LNCaP clone FGC (cell line): ENCODE measurements around the gene BMX.
A peak's percentile ranks its signal among the peaks of the same experiment; 100 is the strongest.

Experiments used
- DNase-seq: peaks from one replicate; pipeline ENCODE4 v3.0.0-alpha.2; 2011; ENCODE audit warnings: low read depth
- H3K4me3 ChIP-seq: 2 replicates; pipeline ENCODE4 v1.5.1; 2011; ENCODE audit warnings: mild to moderate bottlenecking, low read depth, low read length, control low read depth
- TF ChIP-seq, protein P1 (sequence below): IDR thresholded peaks from 2 replicates; pipeline ENCODE4 v1.5.1; 2012; ENCODE audit warnings: mild to moderate bottlenecking; ENCODE audit not compliant: control insufficient read depth, insufficient read depth; ENCODE audit errors: extremely low read depth

BMX gene

DNA sequence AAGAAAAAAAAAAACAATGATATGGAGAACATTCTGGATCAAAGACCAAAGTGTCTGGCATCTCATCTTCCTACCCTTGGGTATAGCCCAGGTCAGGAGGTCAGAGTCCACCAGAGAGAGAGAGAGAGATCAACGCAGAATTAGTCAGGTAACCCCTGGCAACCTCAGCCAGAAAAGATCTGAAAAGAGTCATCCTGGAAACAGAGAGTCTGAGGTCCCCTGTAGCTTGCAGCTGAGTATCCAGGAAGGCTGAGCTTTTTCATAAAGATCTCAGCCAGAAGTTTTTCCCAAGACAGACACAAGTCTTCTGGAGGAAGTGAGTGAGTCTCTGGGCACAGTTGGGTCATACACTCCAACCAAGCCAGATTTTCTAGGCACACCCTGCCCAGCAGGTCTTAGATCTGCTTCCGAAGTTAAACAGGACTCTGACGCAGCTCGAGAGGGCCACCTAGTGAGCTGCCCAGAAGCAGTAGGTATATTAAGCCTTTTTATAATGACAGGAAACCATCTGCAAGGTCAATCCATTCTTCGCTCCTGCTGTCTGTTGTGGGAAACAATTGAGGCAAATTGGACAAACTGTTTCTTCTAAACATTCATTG, 64.5 kb downstream of the BMX start:
- peak; percentile 62 for DNase-seq
- TF ChIP-seq, protein P1, sequence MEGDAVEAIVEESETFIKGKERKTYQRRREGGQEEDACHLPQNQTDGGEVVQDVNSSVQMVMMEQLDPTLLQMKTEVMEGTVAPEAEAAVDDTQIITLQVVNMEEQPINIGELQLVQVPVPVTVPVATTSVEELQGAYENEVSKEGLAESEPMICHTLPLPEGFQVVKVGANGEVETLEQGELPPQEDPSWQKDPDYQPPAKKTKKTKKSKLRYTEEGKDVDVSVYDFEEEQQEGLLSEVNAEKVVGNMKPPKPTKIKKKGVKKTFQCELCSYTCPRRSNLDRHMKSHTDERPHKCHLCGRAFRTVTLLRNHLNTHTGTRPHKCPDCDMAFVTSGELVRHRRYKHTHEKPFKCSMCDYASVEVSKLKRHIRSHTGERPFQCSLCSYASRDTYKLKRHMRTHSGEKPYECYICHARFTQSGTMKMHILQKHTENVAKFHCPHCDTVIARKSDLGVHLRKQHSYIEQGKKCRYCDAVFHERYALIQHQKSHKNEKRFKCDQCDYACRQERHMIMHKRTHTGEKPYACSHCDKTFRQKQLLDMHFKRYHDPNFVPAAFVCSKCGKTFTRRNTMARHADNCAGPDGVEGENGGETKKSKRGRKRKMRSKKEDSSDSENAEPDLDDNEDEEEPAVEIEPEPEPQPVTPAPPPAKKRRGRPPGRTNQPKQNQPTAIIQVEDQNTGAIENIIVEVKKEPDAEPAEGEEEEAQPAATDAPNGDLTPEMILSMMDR, result peak; percentile 79
- H3K4me3 ChIP-seq, result no peak overlapping the region

DNA sequence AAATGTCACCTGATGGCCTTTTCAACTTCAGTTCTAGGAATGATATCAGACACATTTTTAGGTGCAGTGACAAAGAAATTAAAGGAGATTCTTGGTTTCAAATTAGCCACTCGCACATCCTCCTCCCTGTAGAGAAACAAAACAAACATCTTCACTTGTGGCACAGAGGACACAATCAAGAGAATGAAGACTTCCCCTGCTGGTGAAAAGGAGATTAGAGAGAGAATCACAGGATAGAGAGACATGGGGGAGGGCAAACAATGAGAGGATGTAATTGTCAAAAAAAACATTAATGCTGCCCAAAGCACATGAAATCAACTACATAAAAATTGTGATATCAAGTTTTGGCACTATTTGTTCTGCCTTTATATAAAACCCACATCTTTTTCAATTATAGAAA, 65.6 kb downstream of the BMX start:
- no peak overlapping the region for H3K4me3 ChIP-seq
- TF ChIP-seq, protein P1, result 0 out of 2 replicates have a peak, but pooled peaks have one; percentile 1
- DNase-seq, result no peak

DNA sequence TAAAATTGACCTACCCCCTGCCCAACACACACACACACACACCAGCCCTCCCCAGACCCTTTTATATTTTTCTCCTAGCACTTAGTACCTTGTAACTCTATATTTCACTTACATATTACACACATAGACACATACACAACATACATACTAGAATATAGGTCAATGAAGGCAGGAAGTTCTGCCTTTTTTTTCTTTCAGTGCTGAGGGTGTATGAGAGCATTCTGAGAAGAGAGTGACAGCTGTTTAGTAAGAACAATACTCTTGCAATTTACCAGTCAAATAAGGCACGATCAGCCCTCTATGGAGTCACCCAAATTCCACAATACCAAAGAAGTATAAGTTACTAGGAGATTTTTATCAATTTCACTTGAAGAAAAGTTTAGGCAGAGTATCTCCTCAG, 66.7 kb downstream of the BMX start:
- TF ChIP-seq, protein P1, result no peak
- DNase-seq, result no peak
- H3K4me3 ChIP-seq, result no peak overlapping the region

DNA sequence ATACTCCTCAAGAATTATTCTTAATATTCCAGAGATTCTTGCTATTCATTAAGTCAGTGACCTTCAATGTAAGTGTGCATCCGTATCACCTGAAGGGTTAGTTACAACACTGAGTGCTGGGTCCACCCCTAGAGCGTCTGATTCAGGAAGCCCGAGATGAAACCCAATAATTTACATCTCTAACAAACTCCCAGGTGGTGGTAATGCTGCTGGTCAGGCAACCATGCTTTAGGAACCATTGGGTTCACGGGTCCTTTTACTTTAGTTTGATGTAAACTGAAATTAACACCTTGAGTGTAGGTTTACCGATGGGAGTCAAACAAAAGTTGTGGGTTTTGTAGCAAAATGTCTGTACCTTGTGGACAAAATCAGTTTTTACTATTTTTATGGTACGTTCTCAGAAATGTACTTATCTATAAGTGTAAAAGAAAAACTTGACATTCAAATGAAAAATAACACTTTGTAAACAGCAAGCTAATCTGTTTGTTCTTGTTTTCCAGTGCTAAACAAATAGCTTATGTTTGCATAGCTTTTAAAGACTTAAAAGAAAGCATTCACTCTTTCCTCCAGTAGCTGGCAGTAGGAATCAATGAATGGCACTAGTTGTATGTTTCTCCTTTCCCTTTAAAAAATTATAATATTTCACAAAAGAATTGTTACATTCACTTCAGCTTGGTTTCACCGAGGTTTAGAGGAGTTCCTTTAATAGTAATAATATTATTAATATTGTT, 67.4 kb downstream of the BMX start:
- TF ChIP-seq, protein P1, result peak; percentile 52
- peak; percentile 50 for DNase-seq
- 0 out of 2 replicates have a peak overlapping the region, but pooled peaks have one; percentile 4 for H3K4me3 ChIP-seq

DNA sequence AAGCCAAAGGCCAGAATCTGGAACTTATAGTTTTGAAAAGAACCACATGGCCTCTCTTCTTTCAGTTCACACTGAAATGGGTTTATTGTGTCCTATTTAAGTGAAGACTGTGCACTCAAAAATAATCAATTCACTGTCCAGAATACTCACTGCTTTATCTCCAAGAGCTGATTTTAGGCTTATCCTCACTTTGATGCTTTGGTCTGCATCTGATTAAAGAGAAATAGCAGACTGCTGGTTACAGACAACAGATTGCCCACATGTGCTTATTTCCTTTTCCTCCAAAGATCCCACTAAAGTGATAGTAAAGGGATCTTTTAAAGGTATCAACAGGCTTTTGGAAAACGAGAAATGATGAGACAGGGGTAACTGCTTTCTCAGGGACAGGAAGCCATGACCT, 69.5 kb downstream of the BMX start:
- no peak for DNase-seq
- H3K4me3 ChIP-seq, result no peak overlapping the region
- TF ChIP-seq, protein P1, result no peak

DNA sequence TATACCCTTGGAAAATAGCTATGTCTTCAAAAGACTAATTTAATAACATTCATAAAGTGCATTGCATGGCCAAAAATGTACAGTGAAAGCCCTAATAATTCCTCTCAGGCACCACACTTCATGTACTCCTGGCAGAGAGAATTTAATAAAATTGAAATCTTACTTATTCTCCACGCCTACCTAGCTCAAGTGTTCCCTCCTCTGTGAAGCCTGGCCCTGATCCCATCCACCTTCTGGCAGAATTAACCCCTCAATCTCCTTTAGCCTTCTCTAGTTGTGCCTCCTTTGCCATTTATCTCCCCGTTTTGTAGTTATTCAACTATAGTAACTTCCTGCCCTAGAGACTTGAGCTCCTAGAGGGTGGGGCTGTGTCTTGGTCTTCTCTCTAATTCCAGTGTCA, 73.4 kb downstream of the BMX start:
- DNase-seq, result no peak
- H3K4me3 ChIP-seq, result no peak overlapping the region
- TF ChIP-seq, protein P1, result no peak
